Endothelial cell of umbilical vein (primary cell): ENCODE data around the gene GGA3.

Experiments
- CTCF ChIP-seq, 2 donors: IDR thresholded peaks; 1 replicate in 1 of 2; 2 replicates in 1 of 2; pipeline ENCODE4 v1.5.1; 2011; ENCODE audit warnings: low read length in 2 of 2, mild to moderate bottlenecking in 2 of 2, moderate library complexity in 2 of 2, control low read depth in 1 of 2, inconsistent platforms in 1 of 2, low read depth in 1 of 2; ENCODE audit not compliant: insufficient read depth in 1 of 2; ENCODE audit errors: extremely low read depth in 1 of 2
- MAX ChIP-seq: IDR thresholded peaks from 2 replicates; pipeline ENCODE4 v1.6.1; 2011; ENCODE audit not compliant: insufficient read depth, insufficient read length
- POLR2A ChIP-seq: IDR thresholded peaks from 2 replicates; pipeline ENCODE4 v1.6.1; 2012; ENCODE audit warnings: low read depth, mild to moderate bottlenecking, control low read depth, low read length
- POLR2AphosphoS5 ChIP-seq: IDR thresholded peaks from 2 replicates; pipeline ENCODE4 v1.6.1; 2012; ENCODE audit warnings: low read depth, mild to moderate bottlenecking, control low read depth, low read length, moderate library complexity; ENCODE audit not compliant: insufficient read depth

- TF ChIP-seq POLR2A: no peak
- no peak for TF ChIP-seq POLR2AphosphoS5
- no peak for TF ChIP-seq CTCF (IDR thresholded peaks at IDR 0.05; ENCODE audit: extremely low read depth in 1 of 2, insufficient read depth in 1 of 2, low read depth in 1 of 2, low read length in 2 of 2)
- TF ChIP-seq MAX: no peak
Observed at GRCh38 chr17:75277664-75278071, 16.3 kb upstream of the GGA3 start.
